Small intestine (tissue), 7 donors: ENCODE results near the gene ILK. TPM values are rescaled to one million over a fixed set of nuclear protein-coding genes. Genes with fewer than 3 reads are reported as not detected.

Source experiments
- DNase-seq, 2 donors: peaks; one replicate each; pipeline versions ENCODE4 v3.0.0 to v3.0.0-alpha.2; 2013
- FAIRE-seq: peaks from 2 replicates; lab custom pipeline; 2012; peaks lifted over from hg19 to GRCh38; lab: Jason Lieb, UNC
- H3K27ac ChIP-seq, 3 donors: one replicate each; pipeline ENCODE4 v1.5.1; 2013; ENCODE audit warnings: low read length in 2 of 3, mild to moderate bottlenecking in 2 of 3, control low read depth in 1 of 3, inconsistent platforms in 1 of 3, low read depth in 1 of 3, moderate library complexity in 1 of 3
- H3K27me3 ChIP-seq, 3 donors: one replicate each; pipeline ENCODE4 v1.6.1; 2013; ENCODE audit warnings: low read length in 3 of 3, inconsistent platforms in 1 of 3; ENCODE audit not compliant: control insufficient read depth in 3 of 3, insufficient read depth in 3 of 3
- H3K36me3 ChIP-seq, 3 donors: one replicate each; pipeline ENCODE4 v1.6.1; 2013; ENCODE audit warnings: low read length in 3 of 3, inconsistent platforms in 1 of 3, low read depth in 1 of 3, mild to moderate bottlenecking in 1 of 3, moderate library complexity in 1 of 3; ENCODE audit not compliant: control insufficient read depth in 3 of 3, insufficient read depth in 2 of 3
- H3K4me1 ChIP-seq, 3 donors: one replicate each; pipeline ENCODE4 v1.6.1; 2013; ENCODE audit warnings: low read length in 2 of 3, inconsistent platforms in 1 of 3, low read depth in 1 of 3, mild to moderate bottlenecking in 1 of 3, moderate library complexity in 1 of 3; ENCODE audit not compliant: control insufficient read depth in 3 of 3, insufficient read depth in 2 of 3
- H3K4me3 ChIP-seq, 3 donors: one replicate each; pipeline ENCODE4 v1.5.1; 2013; ENCODE audit warnings: low read length in 3 of 3, control low read depth in 1 of 3, inconsistent platforms in 1 of 3, low read depth in 1 of 3, mild to moderate bottlenecking in 1 of 3, moderate library complexity in 1 of 3
- H3K9me3 ChIP-seq, 2 donors: one replicate each; pipeline ENCODE4 v1.6.1; 2013; ENCODE audit warnings: low read depth in 1 of 2, low read length in 1 of 2; ENCODE audit not compliant: control insufficient read depth in 2 of 2, insufficient read depth in 1 of 2
- WGBS, 3 donors: extraction: QIAGEN DNeasy Blood & Tissue Kit; methylation state at CpG; one replicate each; pipeline ENCODE4 v1.1.7; 2013; 5-methylcytosine and 5-hydroxymethylcytosine counted together
- polyA plus RNA-seq, 4 donors: library from polyadenylated mRNA; stranded (reverse) in 3 of 4; unstranded in 1 of 4; fragments of 200-250 nt in 3 of 4; fragments of 120-200 nt in 1 of 4; gene quantifications; one replicate each; pipeline versions ENCODE4 v1.2.1 to v1.2.3, GENCODE V29; 2013
- donor health status: healthy with polysubstance abuse.
- donor health status: control.
- donor health status: control.
- donor health status: Bipolar disorder and iron deficiency.
- donor health status: healthy.

The ILK gene
- polyA plus RNA-seq, 4 donors = 73.9 to 99.2 (median 93.1) TPM

DNA sequence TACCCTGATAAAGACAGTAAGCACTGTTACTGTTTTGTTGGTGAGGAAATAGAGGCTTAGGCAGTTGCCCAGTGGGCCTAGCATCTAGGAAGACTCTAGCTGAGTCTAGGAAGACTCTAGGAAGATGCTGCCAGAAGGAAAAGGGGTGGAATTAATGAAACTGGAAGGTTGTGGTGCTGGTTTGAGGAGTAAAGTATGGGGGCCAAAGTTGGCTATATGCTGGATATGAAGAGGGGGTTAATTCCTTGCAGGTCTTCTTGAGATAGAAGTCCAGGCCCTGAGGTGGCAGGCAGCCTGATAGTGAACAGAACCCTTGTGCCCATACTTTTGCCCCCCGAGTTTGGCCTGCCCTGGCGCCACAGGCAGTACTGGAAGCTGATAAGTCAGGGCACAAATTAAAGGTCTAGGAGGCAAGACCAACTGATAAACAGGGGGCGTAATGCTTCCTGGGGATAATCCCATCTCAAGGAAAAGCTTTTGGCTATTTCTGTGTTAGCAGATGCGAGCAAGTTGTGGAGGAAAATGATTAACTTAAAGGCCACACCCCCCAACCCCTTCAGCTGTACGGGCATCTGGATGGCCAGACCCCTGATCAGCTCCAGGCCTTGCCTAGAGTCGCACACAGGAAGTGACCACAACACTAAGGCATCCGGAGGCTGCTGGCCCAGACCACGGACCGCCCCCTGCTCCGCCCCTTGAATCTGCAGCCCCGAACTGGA lies 3.1 kb downstream of the ILK start:
- no peak for FAIRE-seq
- WGBS, 3 donors = 4 to 10% (median 10%) methylated on average over 11 of the region's 11 CpGs
- Histone ChIP-seq H3K4me3 (peak overlapping the region in 1 of 3 donors; percentile 14), H3K27ac (peak overlapping the region; percentile 65 to 92 (median 89)), H3K9me3 (no peaks in the 10 kb centered on the region), H3K27me3 (no peaks in the 10 kb centered on the region), H3K36me3 (peaks cover 9 to 39% (median 14%) of the 10 kb centered on the region in 3 donors), H3K4me1 (peaks cover 13 to 54% (median 17%) of the 10 kb centered on the region in 3 donors)
- peak; percentile 65 to 93 for DNase-seq

DNA sequence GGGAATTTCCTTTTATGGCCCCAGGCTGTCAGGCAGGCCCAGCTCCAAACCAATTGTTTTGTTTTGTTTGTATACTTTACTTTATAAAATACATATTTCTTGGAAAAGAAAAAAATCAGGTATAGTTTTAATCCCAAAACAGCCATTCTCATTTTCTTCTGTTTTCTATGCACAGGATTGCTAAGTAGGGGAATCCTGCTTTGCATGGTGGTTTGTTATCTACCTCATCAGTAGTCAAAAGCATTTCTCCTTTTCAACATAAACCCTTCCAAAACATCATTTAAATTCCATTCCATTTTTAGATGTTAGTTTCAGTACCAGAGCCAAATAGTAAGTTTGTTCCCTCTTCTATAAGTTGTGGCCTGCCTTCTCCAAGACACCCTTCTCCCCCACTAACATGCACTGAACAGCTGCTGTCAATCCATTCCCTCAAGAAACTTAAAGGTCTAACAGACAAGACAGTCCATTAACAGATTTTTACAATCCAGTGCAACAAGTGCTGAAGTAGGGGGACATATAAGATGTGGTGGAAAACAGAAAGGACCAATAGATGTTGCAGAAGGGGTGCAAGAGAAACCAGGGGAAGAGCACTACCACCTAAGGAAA lies 3.7 kb downstream of the ILK start:
- DNase-seq (no peak), FAIRE-seq (no peak)
- no peaks in the 10 kb centered on the region for H3K27me3 ChIP-seq
- peak overlapping the region in 2 of 3 donors; percentile 89 to 92 for H3K27ac ChIP-seq
- peaks cover 9 to 39% (median 14%) of the 10 kb centered on the region in 3 donors for H3K36me3 ChIP-seq
- H3K9me3 ChIP-seq = no peaks in the 10 kb centered on the region
- no peak overlapping the region for H3K4me3 ChIP-seq
- H3K4me1 ChIP-seq = peaks cover 11 to 47% (median 12%) of the 10 kb centered on the region in 3 donors

DNA sequence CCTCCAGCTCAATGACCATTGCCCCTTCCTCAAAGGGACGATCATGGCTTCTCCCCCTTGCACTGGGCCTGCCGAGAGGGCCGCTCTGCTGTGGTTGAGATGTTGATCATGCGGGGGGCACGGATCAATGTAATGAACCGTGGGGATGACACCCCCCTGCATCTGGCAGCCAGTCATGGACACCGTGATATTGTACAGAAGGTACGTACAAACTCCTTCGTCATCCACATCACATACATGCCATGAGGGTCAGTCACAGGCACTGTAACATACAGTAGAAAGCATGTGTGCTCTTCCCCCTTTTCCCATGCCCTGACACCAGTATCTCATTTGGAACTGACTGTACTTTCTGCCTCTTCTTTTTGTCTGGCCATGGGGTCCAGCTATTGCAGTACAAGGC lies 4.4 kb downstream of the ILK start:
- no peak for DNase-seq
- Histone ChIP-seq H3K4me3 (no peak overlapping the region), H3K4me1 (peaks cover 7 to 47% (median 8%) of the 10 kb centered on the region in 3 donors), H3K9me3 (no peaks in the 10 kb centered on the region), H3K27ac (peak overlapping the region in 2 of 3 donors; percentile 67 to 92), H3K36me3 (peaks cover 9 to 39% (median 14%) of the 10 kb centered on the region in 3 donors), H3K27me3 (no peaks in the 10 kb centered on the region)
- WGBS, 3 donors = 91 to 93% (median 91%) methylated on average over 9 of the region's 9 CpGs
- FAIRE-seq = no peak

DNA sequence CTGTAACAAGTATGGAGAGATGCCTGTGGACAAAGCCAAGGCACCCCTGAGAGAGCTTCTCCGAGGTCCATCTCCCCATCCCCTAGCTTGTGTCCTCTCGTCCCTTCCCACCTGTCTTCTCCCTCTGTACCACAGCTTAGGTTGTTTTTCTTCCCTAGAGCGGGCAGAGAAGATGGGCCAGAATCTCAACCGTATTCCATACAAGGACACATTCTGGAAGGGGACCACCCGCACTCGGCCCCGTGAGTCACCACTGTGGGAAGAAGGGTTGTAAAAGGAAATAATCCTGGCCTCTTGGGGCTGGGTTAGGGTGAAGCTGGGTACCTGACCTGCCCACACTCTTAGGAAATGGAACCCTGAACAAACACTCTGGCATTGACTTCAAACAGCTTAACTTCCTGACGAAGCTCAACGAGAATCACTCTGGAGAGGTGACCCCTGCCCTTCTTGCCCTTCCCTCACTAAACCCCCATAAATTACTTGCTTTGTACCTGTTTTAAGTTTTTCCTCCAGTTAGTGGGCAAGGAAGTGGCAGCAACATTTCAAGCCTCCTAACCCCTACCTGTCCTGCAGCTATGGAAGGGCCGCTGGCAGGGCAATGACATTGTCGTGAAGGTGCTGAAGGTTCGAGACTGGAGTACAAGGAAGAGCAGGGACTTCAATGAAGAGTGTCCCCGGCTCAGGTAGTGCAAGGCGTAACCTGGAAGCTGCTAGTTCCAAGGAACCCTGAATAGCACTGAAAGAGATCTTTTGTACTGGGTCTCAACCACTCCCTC lies 5.3 kb downstream of the ILK start:
- Histone ChIP-seq H3K4me1 (peaks cover 7 to 51% (median 8%) of the 10 kb centered on the region in 3 donors), H3K27me3 (no peaks in the 10 kb centered on the region), H3K9me3 (no peaks in the 10 kb centered on the region), H3K4me3 (no peak overlapping the region), H3K27ac (peak overlapping the region in 1 of 3 donors; percentile 67), H3K36me3 (peaks cover 9 to 39% (median 14%) of the 10 kb centered on the region in 3 donors)
- DNase-seq = no peak
- FAIRE-seq = no peak
- 87 to 89% (median 89%) methylated on average over 14 of the region's 14 CpGs for WGBS, 3 donors

DNA sequence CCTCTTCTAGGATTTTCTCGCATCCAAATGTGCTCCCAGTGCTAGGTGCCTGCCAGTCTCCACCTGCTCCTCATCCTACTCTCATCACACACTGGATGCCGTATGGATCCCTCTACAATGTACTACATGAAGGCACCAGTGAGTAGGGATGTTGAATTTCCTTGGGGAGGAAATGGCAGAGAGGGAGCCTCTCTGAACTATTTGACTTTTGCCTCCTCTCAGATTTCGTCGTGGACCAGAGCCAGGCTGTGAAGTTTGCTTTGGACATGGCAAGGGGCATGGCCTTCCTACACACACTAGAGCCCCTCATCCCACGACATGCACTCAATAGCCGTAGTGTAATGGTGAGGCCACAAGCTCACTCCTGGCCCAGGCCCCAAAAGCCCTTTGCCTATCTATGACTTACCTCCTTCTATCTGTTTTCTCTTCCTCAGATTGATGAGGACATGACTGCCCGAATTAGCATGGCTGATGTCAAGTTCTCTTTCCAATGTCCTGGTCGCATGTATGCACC lies 6.0 kb downstream of the ILK start:
- FAIRE-seq = no peak
- peak overlapping the region in 1 of 3 donors; percentile 67 for H3K27ac ChIP-seq
- DNase-seq = no peak
- H3K27me3 ChIP-seq = no peaks in the 10 kb centered on the region
- no peak overlapping the region for H3K4me3 ChIP-seq
- H3K36me3 ChIP-seq = peaks cover 9 to 44% (median 14%) of the 10 kb centered on the region in 3 donors
- peaks cover 7 to 51% (median 8%) of the 10 kb centered on the region in 3 donors for H3K4me1 ChIP-seq
- WGBS, 3 donors = 76 to 89% (median 87%) methylated on average over 8 of the region's 8 CpGs
- no peaks in the 10 kb centered on the region for H3K9me3 ChIP-seq

DNA sequence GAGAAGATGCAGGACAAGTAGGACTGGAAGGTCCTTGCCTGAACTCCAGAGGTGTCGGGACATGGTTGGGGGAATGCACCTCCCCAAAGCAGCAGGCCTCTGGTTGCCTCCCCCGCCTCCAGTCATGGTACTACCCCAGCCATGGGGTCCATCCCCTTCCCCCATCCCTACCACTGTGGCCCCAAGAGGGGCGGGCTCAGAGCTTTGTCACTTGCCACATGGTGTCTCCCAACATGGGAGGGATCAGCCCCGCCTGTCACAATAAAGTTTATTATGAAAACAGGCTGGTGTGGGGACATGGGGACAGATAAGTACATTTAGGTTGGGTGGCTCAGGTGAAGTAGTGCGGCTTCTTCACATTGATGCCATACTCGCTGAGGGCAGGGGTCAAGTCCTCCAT lies 7.0 kb downstream of the ILK start:
- H3K36me3 ChIP-seq = peaks cover 9 to 54% (median 14%) of the 10 kb centered on the region in 3 donors
- H3K4me3 ChIP-seq = peak overlapping the region in 1 of 3 donors; percentile 98
- 86 to 88% (median 87%) methylated on average over 6 of the region's 6 CpGs for WGBS, 3 donors
- DNase-seq = no peak
- H3K27me3 ChIP-seq = no peaks in the 10 kb centered on the region
- no peaks in the 10 kb centered on the region for H3K9me3 ChIP-seq
- H3K4me1 ChIP-seq = peaks cover 6 to 42% (median 8%) of the 10 kb centered on the region in 3 donors
- peak overlapping the region in 1 of 3 donors; percentile 96 for H3K27ac ChIP-seq
- FAIRE-seq = no peak

DNA sequence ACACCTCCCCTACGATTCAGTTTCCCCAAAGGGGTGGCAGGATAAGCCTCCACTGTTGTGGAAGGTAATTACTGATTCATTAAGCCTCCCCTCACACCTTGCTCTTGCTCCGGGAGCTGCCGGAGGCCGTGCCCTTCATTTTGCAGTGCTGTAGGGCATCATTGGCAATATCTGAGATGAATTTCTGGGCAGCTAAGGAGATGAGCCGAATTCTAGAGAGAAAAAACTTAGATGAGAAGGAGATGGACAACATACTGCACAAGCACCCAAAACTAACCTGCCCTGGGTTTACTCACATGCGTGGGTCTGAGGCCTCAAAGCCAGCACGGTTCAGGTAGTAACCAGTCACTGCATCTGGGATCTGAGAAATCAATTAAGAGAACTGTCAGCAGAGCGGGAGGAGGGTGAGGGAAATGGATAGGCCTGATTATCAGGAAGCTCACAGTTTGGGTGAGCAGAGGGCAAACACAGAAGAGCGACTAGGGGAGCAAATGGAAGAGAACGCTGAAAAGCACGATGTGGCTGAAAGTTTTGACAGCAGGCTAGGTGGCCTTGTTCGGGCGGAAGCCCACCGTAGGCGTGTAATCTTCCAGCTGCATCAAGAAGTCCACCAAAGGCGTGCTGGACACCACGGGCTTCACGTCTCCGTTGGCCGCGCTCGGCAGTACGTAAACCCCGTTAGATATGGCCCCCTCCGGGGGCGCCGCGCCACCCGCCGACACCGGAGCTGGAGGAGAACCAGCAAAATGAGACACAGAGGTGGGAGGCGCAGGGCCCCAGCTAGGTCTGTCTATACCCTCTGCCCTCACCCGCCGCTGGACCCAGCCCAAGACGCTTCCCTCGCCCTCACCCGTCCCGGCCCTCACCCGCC lies 7.8 kb downstream of the ILK start:
- Histone ChIP-seq H3K27me3 (no peaks in the 10 kb centered on the region), H3K27ac (peak overlapping the region; percentile 83 to 96 (median 92)), H3K9me3 (no peaks in the 10 kb centered on the region), H3K4me3 (peak overlapping the region; percentile 79 to 98 (median 79)), H3K36me3 (peaks cover 9 to 61% (median 14%) of the 10 kb centered on the region in 3 donors), H3K4me1 (peaks cover 4 to 35% (median 7%) of the 10 kb centered on the region in 3 donors)
- WGBS, 3 donors = 10 to 13% (median 11%) methylated on average over 36 to 39 of the region's 39 CpGs
- peak in 1 of 2 donors; percentile 19 for DNase-seq
- FAIRE-seq = no peak
